Occipital lobe (tissue), 2 donors: ENCODE data around the gene ADD1. TPM values are rescaled to one million over a fixed set of nuclear protein-coding genes. Genes with fewer than 3 reads are reported as not detected.
"Not testable (repeated sequence)": the region's sequence is repeated elsewhere in the genome, so short reads cannot be mapped to it uniquely, and the experiment has no call there.

Experiments
- DNase-seq: peaks from one replicate; lab custom pipeline; 2025; lab: John Stamatoyannopoulos, UW
- total RNA-seq: library from RNA; depleted of rRNA; stranded (reverse); fragments of >200 nt; gene quantifications from one replicate; pipeline ENCODE4 v1.2.3, GENCODE V29; 2014

The ADD1 gene
- total RNA-seq, 1 donor from 2014 or later, result 166 TPM

GRCh38 chr4:2933566-2934076 lies 90.0 kb downstream of the ADD1 start:
- DNase-seq, result no peak

DNA sequence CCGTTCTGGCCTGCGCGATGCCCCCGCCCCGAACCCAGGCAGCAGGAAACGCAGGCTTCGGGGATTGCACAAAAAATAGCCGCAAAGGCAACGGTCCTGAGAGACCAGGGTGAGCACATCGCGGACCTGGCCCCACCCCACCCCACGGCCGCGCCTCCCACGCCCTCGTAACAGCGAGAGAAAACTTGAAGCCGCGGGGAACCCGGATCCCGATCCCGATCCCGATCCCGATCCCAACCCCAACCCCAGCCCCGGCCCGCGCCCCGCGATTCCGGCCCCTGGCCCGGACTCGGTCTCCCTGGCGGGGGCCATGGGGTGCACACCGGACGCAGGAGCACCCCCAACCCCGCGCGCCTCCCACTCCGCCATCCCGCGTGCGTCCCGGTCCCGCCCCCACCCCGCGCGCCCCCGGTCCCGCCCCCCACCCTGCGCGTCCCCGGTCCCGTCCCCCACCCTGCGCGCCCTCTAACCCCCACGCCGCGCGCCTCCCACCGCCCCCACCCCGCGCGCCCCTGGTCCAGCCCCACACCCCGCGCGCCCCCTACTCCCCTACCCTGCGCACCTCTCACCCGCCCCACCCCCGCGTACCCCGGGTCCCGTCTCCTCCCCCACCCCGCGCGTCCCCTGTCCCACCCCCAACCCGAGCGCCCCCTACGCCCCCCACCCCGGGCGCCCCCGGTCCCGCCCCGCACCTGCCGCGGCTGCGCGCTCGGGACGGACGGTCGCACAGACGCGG lies 90.6 kb downstream of the ADD1 start:
- DNase-seq, result no peak

DNA sequence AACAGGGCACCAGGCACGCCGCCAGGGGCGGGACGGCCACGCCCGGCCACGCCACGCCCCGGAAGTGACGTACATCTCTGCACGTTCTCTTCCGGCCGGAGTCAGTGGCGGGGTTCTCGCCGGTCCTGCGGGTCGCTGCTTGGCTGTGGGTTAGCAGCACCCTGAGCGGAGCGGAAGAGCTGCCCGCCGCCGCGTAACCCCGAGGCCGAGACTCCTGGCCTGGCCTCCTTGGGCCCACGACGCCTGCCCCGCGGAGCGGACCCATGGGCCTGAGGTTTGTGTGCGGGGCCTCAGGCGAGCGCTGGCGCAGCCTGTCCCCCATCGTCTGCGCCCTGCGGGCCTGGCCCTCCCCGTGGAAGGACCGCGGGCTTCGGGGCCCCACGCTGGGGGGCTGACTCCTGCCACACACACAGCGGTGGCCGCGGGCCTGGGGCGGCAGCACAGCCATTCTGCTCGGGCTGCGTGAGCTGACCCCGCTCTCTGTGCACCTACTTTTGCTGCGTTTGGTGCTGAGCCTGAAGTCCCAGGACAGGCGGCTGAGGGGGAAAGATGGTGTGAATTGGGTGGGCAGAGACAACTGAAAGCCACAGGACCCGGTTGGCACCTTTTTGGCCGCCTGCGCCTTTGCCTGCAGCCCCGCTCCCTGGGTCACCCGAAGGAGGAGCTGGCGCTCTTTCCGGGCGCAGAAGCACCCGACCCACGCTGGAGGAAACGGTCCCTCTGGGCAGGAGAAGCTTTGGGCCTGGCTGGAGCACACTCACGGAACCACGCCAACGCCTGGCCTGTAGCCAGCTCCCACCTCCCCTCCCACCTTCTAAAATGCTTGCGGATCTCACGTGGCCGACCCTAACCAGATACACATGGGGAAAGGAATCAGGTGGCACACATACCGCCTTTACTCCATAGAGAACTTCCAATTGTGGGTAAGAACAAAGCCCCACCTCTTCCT lies 91.4 kb downstream of the ADD1 start:
- DNase-seq, result peak; percentile 72

DNA sequence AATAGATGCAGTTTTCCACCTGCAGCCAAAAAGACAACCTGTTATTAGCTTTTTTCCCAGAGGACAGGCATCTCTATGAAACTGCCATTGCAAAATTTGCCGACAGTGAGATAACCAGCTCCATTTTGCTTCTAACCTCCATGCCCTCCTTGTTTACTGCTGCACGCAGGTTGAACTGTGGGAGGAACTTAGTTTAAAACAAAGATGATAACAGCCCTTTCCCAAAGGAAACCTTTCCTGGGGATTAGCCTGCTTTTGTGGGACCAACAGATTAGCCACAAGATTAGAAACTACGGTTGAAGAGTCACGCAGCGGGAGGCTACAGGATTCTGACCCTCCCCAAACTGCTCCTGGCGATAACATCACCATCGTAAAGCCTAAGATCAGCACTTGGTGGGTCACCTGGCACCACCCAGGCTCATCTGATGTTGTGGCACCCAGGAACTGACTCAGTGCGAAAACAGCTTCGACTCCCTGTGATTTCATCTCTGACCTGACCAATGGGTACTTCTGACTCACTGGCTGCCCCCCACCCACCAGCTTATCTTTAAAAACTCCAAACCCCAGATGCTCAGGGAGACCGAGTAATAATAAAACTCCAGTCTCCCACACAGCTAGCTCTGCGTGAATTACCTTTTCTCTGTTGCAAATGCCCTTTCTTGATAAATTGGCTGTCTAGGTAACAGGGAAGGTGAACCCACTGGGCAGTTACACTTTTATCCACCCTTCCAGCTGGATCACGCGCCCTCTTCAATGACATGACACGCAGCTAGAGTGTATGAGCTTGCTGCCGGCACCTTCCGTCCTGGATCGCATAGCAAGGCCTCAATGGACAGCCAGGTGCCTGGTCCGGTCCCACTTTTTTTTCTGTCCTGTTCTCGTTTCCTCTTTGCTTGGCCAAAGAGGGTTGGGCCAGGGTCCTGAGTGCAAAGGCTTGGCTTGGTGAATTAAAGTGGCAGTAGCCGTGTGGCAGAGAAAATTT lies 92.4 kb downstream of the ADD1 start:
- no peak for DNase-seq

GRCh38 chr4:2936773-2937145 lies 93.1 kb downstream of the ADD1 start:
- DNase-seq, result peak; percentile 43

GRCh38 chr4:2937146-2937857 lies 93.7 kb downstream of the ADD1 start:
- no peak for DNase-seq

- no peak for DNase-seq
Measured at GRCh38 chr4:2937986-2938385, 94.3 kb downstream of the ADD1 start.

DNA sequence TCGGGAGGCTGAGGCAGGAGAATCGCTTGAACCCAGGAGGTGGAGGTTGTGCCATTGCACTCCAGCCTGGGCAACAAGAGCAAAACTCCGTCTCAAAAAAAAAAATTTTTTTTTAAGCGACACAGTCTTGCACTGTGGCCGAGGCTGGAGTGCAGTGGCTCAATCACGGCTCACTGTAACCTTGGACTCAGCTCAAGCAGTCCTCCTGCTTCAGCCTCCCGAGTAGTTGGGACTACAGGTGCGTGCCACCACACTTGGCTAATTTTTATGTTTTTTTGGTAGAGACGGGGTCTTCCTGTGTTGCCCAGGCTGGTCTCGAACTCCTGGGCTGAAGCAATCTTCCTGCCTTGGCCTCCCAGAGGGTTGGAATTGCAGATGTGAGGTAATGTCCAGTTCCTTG lies 94.8 kb downstream of the ADD1 start:
- DNase-seq, result not testable (repeated sequence)

DNA sequence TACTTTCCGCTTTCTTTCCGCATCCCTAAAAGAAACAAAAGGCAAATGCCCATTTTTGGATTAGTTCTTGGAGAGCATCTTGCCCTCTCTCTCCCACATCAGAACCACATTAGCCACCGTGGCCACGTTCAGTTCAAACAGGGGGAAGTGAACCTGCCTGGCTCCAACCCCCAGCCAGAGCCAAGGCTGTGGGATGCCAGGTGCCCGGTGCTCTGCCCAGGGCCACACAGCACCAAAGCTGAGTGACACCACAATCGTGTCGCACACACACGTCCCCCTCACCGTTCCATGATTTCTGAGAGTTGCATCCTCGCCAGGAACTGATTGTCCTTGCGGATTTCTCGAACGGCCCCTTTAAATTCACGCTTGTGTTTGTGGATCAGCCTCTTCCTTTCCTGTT lies 95.3 kb downstream of the ADD1 start:
- no peak for DNase-seq

- no peak for DNase-seq
Measured at GRCh38 chr4:2939383-2940243, 96.0 kb downstream of the ADD1 start.

GRCh38 chr4:2940267-2941137 lies 96.9 kb downstream of the ADD1 start:
- no peak for DNase-seq

DNA sequence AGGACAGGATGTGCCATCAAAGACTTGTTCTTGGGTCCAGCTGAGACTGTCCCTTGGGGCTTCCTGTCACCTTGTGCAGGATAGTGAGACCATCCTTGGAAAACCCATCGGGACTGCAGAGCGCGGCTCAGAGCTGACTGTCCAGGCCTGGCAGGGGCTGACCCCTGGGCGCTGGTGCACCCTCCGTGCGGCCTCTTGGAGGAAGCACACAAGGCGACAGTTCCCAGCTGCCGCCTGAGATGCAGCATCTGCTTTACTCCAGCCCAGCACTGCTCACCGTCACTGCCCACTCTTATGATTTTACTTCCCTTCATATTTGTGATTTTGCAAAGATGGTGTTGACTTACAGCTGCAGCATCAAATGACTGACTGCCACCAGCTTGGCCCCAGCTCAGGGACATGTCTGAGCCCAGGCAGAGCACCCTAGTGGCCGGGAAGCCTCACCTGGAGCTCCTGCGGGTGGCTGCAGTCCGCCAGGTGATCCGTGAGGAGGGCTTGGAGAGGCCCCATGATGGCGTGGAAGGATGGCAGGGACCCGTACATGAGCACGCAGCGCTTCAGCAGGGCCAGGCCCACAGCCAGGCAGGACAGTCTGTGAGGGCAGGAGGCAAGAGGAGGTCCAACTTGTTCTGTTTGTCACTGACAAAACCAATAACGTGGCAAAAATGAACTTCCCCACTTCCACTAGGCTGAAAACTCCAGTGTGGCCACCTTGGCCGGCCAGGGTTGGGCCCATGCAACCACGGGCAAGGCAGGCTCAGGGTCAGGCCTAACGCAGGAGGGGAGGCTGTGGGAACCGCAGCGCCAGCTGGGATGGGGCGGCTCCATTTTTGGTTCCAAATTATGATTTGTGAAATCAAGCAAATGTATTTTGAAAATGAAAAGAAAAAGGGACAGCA lies 97.7 kb downstream of the ADD1 start:
- no peak for DNase-seq

DNA sequence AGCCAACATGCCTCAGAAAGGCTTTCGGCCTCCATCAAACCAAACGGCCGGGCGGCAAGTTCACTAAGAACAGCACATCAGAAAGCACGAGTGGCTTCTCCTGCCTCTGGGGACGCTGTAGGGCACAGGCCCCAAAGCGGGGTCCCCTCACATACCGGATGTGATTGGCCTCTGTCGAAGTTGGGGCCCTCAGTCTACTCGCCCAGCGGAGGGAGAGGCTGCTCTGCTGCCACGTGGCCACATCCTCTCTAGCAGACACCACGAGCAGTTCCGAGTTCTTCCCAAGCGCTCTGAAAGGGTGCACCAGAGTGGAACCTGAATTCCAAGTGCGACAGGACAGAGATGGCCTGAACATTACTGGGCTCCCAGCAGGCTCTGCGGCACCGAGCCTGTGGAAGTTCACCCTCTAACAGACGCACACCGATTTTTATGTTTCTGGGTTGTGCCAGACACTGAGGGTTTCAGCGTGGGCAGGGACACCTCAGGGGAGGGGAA lies 98.4 kb downstream of the ADD1 start:
- DNase-seq, result no peak

DNA sequence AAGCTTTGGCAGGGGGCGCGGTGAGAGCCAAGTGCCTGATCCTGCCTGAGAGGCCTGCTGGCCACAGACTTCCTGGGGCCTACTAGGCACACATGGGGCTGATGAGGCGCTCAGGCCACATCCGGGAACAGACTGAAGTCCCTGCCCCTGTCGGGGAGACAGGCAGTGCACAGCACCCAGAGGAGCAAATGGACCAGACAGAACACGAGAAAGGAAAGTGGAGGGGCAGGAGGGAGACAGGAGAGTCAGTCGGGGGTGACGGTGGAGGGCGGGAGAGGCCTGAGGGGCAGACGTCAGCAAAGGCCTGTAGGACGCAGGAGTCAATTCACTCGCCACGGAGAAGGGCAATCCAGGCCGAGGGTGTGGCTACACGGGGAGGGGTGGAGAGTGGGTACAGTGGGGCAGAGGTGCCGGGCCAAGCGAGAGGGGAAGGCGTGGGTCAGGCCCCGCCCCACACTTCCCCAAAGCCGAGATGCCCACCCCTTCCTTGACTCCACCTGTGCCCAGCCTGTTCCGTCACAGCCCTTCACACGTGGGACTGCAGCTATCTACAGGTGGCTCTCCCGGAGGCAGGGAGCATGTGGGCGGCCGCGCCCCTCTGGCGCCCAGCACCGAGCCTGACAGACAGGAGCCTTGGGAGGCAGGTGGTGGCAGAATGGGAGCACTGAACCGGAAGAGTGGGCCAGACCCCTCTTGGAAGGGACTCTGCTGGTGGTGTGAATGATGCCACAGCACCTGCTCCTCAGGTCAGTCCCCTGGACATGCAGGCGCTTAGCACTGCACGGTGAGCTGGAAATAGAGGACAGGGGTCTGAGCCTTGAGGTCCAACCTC lies 99.1 kb downstream of the ADD1 start:
- no peak for DNase-seq

DNA sequence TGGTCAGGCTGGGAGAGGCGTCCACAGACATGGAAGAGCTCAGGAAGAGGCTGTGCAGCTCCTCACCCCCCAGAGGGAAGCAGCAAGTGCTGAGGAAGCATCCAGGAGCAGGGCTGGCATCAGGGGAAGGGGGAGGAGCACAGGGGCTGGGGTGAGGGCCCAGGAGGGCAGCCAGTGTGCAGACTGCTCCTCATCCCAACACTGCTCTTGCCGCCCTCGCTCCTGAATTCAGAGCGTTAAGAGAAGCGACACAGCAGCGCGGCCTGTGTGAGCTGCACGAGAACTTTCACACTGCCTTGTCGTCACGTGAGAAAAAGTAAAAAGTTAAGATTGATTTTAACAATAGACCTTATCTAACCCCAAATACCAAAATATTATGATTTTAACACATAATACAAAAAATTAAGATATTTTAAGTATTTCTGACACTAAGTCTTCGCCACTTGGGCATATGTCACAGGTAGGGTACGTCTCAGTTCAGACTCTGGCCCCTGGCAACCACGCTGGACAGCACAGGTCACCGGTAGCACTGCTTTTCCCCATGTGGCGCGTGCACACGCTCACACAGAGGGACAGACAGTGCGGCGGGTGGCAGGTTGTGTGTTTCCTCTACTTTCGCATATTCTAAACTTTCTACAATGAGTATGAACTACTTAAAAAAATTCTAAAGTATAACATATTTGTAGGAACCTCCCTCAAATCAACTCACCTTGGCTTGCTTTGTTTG lies 99.9 kb downstream of the ADD1 start:
- DNase-seq, result no peak

DNA sequence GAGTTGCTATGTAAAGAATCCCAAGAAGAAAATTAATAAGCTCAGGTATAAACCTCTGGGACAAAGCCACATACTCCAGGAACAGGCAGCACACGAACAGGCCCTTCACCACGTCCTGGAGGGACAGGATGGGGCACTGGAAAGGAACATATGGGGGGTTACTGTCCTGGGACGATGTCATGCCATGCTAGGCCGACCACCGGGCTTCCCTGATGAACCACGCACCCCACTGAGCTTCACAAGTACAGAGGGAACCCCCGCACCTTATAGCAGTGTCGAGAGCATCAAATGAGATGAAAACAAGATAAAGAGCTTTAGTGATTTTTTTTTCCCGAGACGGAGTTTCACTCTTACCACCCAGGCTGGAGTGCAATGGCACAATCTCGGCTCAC lies 100.4 kb downstream of the ADD1 start:
- no peak for DNase-seq
